Posterior cingulate gyrus (tissue), 11 donors: ENCODE data around the gene THOC5.
"Not testable (repeated sequence)": the region's sequence is repeated elsewhere in the genome, so short reads cannot be mapped to it uniquely, and the experiment has no call there.

ENCODE experiments used
- DNase-seq, 10 donors: peaks; one replicate each; pipeline versions ENCODE4 v3.0.0 to v3.0.0-alpha.2; 2020 to 2021; ENCODE audit warnings: mixed read lengths in 3 of 10
- intact Hi-C: fragments of 100-400 bp; cut with DNase I; formaldehyde crosslinking; loops from one replicate; pipeline ENCODE4 v1.15.1; 2023

The THOC5 gene

GRCh38 chr22:29563652-29564460 is 10.3 kb upstream of the THOC5 start:
- DNase-seq, result peak in 2 of 10 donors; percentile 5 to 52
- intact Hi-C loops, result no loop called here

DNA sequence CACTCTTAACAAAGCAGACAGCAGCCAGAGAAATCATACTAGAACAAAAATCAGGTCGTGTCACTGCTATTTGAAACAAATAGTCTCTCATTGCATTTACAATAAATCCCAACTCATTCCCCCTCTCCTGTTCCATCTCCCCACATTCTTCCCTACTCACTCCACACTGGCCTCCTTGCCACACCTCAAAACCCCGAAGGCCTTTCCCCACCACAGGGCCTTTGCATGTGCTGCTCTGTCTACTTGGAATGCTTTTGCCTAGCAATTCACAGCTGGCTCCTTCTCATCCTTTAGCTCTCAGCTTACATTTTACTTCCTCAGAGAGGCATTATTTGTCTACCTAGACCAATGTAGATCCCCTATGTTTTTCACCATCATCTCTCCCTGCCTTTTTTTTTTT is 6.3 kb upstream of the THOC5 start:
- intact Hi-C loops, result no loop called here
- DNase-seq, result peak in 1 of 10 donors; percentile 30

DNA sequence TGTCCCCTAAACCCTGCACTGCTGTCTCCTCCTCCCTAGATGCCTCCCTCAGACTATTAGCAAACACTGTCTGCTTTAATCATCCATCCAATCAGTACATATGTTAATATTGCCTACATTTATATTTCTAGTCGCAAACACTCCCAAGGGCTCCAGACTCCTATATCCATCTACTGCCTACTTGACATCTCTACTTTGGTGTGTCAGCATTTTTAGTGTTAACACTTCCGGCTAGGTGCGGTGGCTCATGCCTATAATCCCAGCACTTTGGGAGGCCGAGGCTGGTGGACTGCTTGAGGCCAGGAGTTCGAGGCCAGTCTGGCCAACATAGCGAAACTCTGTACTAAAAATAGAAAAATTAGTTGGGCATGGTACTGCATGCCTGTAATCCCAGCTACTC is 5.5 kb upstream of the THOC5 start:
- intact Hi-C loops, result no loop called here
- DNase-seq, result peak in 1 of 10 donors; percentile 27

GRCh38 chr22:29555065-29555644 is 1.6 kb upstream of the THOC5 start:
- intact Hi-C loops, result no loop called here
- peak in 3 of 10 donors; percentile 8 to 23 (median 14) for DNase-seq

DNA sequence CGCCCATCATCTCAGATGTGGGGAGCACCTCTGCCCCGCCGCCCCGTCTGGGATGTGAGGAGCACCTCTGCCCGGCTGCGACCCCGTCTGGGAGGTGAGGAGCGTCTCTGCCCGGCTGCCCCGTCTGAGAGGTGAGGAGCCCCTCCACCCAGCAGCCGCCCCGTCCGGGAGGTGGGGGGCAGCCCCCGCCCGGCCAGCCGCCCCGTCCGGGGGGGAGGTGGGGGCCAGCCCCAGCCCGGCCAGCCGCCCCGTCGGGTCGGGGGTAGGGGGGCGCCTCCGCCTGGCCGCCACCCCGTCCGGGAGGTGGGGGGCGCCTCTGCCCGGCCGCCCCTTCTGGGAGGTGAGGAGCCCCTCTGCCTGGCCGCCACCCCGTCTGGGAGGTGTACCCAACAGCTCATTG is 1.2 kb downstream of the THOC5 start:
- intact Hi-C loops, DNase-seq: not testable (repeated sequence)

- intact Hi-C loops, result no loop called here
- no peak for DNase-seq
Measured at GRCh38 chr22:29550005-29550404, 3.6 kb downstream of the THOC5 start.

- intact Hi-C loops, DNase-seq: not testable (repeated sequence)
Measured at GRCh38 chr22:29545045-29545444, 8.5 kb downstream of the THOC5 start.

- intact Hi-C loops, result no loop called here
- DNase-seq, result no peak
Measured at GRCh38 chr22:29541845-29542244, 11.7 kb downstream of the THOC5 start.

GRCh38 chr22:29539105-29539504 is 14.5 kb downstream of the THOC5 start:
- intact Hi-C loops, result no loop called here
- no peak for DNase-seq

DNA sequence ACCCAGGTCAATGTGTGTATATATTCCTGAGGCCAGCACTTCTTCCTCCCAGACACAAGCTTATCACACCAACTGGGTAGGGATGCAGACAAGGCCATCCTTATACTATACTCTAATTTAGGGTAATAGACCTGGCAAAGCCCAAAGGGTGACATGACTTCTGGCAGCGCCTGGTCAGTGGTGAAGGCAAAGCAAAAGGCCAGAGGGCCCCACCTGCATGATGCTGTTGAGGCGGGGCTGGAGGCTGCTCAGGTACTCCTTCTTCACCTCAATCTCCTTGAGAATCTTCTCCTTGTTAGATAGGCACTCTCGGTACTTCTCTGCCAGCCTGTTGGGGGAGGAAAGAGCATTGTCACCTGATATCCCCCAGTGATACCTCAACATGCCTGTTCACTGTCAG is 17.1 kb downstream of the THOC5 start:
- no peak for DNase-seq
- intact Hi-C loops, result no loop called here

DNA sequence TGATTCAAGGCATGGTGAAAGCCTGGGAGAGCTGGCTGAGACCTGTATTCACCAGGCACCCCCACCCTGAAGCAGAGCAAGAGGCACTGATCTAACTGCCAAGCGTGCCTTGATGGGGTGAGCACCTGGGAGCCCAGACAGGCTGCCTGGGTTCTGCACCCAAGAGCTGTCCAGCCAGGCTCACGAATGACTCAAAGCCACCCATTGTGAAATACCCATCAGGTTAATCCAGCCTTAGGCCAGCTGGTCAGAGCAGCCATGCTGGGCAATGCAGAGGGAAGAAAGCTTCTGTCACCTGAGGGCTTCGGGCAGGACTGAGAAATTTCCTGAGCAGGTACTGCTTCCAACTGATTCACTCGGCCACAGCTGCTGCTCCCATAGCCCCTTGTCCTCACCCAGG is 22.1 kb downstream of the THOC5 start:
- intact Hi-C loops, result no loop called here
- no peak for DNase-seq

DNA sequence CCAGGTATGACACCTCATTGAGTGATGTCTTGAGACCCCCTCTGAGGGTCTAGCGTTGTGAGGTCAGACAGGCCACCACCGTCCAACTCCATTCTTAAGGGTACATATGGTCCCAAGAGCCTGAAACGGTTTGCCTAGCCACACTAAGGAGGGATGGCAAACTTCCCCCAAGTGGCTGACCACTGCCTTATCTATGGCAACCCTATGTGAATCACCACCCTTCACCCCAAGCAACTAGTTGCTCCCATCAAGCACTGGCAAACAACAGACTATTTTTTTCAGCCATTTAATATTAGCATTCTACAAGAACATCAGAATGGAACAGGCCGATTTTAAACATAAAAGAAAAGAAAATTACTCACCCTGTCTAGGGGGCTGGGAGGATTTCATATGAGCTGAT is 22.8 kb downstream of the THOC5 start:
- intact Hi-C loops, result no loop called here
- no peak for DNase-seq

GRCh38 chr22:29528144-29528543 is 25.4 kb downstream of the THOC5 start:
- intact Hi-C loops, result loop anchor here (10.0 kb wide), 1 partner anchor 133 kb away; no protein-coding TSS in a partner anchor
- no peak for DNase-seq

- peak in 1 of 10 donors; percentile 24 for DNase-seq
- intact Hi-C loops, result loop anchor here (10.0 kb wide), 1 partner anchor 130 kb away; no protein-coding TSS in a partner anchor
Measured at GRCh38 chr22:29524442-29525191, 28.9 kb downstream of the THOC5 start.

- no peak for DNase-seq
- intact Hi-C loops, result loop anchor here (10.0 kb wide), 1 partner anchor 129 kb away; no protein-coding TSS in a partner anchor
Measured at GRCh38 chr22:29523761-29524160, 29.8 kb downstream of the THOC5 start.

DNA sequence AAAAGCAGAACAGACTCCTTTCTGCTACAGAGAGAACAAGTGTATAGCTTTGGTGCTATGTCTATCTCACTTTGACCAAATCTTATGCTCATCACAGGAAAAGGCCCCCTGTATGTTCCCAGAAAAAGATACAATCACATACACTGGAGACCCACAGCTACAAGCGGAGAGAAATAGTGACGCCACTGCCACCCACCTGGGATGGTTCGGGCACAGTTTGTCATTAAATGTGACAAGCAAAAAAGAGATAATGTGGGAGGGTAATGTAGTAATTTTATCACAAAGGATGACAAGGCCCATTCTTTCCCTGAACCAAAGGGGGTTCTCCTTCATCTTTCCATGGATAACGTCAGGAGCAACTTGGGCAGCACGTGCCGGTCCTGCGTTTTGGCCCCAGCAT is 32.0 kb downstream of the THOC5 start:
- no peak for DNase-seq
- intact Hi-C loops, result loop anchor here (10.0 kb wide), 1 partner anchor 127 kb away; no protein-coding TSS in a partner anchor

DNA sequence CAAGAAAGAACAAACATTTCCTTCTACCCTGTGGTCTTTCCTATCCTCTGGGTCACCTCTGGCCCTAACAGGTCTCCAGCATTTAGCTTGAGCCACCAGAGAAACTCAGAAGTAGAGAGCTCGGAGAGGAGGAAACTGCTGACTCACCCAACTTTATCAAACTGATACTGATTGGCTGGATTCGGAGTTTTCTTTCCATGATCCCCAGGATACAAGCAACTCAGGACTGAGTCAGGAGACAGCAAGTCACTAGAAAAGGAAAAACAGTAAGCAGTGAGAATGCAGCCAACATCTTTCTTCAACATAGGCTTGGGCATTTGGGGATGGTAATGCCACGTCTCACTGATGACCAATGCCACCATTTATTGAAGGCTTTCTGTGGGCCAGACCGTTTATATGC is 32.7 kb downstream of the THOC5 start:
- no peak for DNase-seq
- intact Hi-C loops, result loop anchor here (10.0 kb wide), 1 partner anchor 126 kb away; no protein-coding TSS in a partner anchor

DNA sequence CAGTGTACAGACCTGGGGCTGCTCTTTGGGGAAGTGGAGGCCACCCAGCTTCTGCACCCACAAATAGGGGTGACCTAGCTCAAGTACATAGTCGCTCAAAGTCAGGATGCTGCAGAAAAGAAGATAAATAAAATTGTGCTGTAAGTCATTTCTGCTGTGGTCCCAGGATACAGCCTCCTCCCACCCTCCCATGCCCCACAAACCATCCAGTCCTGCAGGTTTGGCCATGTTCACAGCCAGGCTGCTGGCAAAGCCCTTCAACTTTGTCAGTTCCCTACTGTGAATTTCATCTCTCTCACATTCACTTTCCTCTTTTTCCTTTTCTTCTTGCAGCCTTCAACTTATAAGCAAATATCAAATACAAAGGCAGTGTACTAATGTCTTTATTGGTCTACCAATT is 33.6 kb downstream of the THOC5 start:
- intact Hi-C loops, result loop anchor here (10.0 kb wide), 1 partner anchor 125 kb away; no protein-coding TSS in a partner anchor
- DNase-seq, result no peak

- no peak for DNase-seq
- intact Hi-C loops, result no loop called here
Measured at GRCh38 chr22:29518427-29518826, 35.1 kb downstream of the THOC5 start.

DNA sequence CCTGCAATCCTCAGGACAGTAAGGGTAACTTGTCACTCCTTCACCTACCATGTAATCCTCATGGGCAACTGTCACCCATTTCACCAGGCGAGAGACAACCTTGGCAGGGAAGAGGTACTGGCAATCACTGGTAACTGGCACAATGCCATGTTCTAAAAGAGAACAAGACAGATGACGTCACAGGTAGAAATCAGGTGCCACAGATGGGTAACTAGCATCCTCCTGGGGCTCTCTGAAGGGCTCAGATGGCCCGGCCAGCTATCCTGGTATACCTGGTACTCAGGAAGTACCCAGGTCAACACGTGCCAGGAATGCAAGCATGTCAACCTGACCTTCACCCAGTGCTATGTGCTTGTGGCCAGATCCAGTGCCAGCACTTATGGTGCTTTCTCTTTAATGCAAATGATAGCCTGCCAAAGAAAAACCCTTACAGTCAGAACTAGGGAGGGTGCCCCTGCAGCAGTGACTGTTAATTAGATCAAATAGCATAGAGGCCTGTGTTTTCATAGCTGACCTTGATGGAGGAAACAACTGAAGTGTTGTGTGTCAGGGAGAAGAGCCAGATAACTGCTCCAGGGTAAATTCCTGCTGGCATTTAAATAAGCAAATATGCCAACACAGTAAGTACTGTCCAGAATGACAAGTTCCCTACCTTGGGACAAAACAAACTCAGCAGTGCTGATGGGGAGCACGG is 36.2 kb downstream of the THOC5 start:
- intact Hi-C loops, result no loop called here
- DNase-seq, result no peak
